ENCODE measurements around the gene PCID2. TPM values are rescaled to one million over a fixed set of nuclear protein-coding genes. Genes with fewer than 3 reads are reported as not detected.

Gene PCID2
- total and polyA plus RNA-seq, 2 of the 13 experiments (the other 11 are each of a cell fraction or from before 2014, with no cell fraction given) = 65.0 to 111 TPM

DNA sequence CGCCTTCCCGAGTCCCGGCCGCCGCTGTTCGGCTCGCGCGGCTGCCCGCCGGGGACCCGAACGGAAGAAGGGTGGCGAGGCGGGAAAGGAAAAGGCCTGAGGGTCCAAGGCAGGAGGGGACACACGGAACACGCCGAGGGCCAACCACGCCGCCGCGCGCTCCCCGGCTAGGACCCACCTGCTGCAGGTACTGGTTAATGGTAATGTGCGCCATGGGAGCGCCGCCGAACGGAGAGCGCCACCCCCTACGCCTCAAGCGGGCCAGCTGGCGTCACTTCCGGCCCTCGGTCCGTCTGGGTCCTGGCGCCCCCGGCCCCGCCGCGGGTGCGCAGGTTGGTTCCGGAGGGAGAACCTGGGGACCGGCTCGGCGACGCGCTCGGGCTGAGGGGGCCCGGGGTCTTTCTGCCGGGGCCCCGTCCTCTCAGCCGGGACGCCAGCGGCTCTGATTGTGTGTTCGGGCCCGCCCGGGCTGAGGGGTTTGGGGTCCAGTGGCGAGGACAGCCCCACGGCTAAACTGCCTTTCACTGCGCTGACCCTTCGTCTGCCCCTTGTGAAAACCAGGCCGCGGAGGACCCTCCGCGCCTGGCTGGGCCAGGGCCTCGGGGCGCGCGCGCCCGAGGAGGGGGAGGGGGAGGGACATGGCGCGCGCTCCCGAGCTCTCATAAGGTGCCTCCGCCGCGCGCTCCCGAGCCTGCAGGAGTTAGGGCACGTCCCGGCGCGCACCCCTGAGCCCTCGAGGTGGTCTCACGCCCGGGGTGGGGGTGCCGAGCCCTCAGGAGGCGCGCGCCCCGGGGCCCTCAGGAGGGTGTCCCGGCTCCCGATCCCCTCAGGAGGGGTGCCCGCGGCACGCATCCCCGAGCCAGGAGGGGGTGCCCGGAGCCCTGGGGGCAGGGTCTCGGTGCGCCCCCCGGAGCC, at the start of gene PCID2 (continued):
- peak; percentile 52; the same call in 1 of the 2 replicates for TF ChIP-seq ZBTB44 (CRISPR knock-in tag; IDR thresholded peaks at IDR 0.05)
- TF ChIP-seq E2F2 (CRISPR knock-in tag; IDR thresholded peaks at IDR 0.05; ENCODE audit: borderline replicate concordance) = peak; percentile 80; the same call in 1 of the 2 replicates
- peak; percentile 97 for TF ChIP-seq ZNF501 (CRISPR knock-in tag; IDR thresholded peaks at IDR 0.05)
- no peak for TF ChIP-seq ZNF644 (CRISPR knock-in tag; IDR thresholded peaks at IDR 0.05; ENCODE audit: low read depth)
- TF ChIP-seq GFI1 (CRISPR knock-in tag; IDR thresholded peaks at IDR 0.05; ENCODE audit: borderline replicate concordance) = peak; percentile 82
- no peak for TF ChIP-seq SIX4 (CRISPR knock-in tag; IDR thresholded peaks at IDR 0.05)
- peak; percentile 67; the same call in 1 of the 2 replicates for TF ChIP-seq ZBTB34 (CRISPR knock-in tag; IDR thresholded peaks at IDR 0.05)
- TF ChIP-seq PTBP1 (IDR thresholded peaks at IDR 0.05; ENCODE audit: low read depth, low read length, poor library complexity, severe bottlenecking) = peak; percentile 86
- TF ChIP-seq SIN3A (IDR thresholded peaks at IDR 0.05; ENCODE audit: borderline replicate concordance, low read depth, low read length) = 0 out of 2 replicates have a peak, but pooled peaks have one; percentile 70
- peak; percentile 65; the same call in 1 of the 2 replicates for TF ChIP-seq STAT5B (CRISPR knock-in tag; IDR thresholded peaks at IDR 0.05)
- no peak for TF ChIP-seq NR3C1 (CRISPR knock-in tag; IDR thresholded peaks at IDR 0.05)
- peak; percentile 98 for TF ChIP-seq KDM2A (CRISPR knock-in tag; IDR thresholded peaks at IDR 0.05; ENCODE audit: borderline replicate concordance, low read depth)
- no peak for TF ChIP-seq ZBTB21 (CRISPR knock-in tag; IDR thresholded peaks at IDR 0.05)
- no peak for TF ChIP-seq MBD4 (IDR thresholded peaks at IDR 0.05; ENCODE audit: borderline replicate concordance, low read length)
- no peak; the same call in 1 of the 2 replicates for TF ChIP-seq ZZZ3 (CRISPR knock-in tag; IDR thresholded peaks at IDR 0.05; ENCODE audit: borderline replicate concordance)
- no peak for TF ChIP-seq CCAR2 (optimal IDR thresholded peaks at IDR 0.05; ENCODE audit: low read depth, low read length)
- peak; percentile 96 for TF ChIP-seq ZNF205 (CRISPR knock-in tag; IDR thresholded peaks at IDR 0.05)
- TF ChIP-seq KLF12 (CRISPR knock-in tag; IDR thresholded peaks at IDR 0.05; ENCODE audit: borderline replicate concordance) = peak; percentile 82
- peak; percentile 84 for TF ChIP-seq BRD4 (CRISPR knock-in tag; IDR thresholded peaks at IDR 0.05)
- 0 out of 2 replicates have a peak, but pooled peaks have one; percentile 71 for TF ChIP-seq MEF2D (CRISPR knock-in tag; IDR thresholded peaks at IDR 0.05)
- TF ChIP-seq PATZ1 (CRISPR knock-in tag; IDR thresholded peaks at IDR 0.05) = peak; percentile 86
- peak; percentile 86 for TF ChIP-seq NFKBIZ (CRISPR knock-in tag; IDR thresholded peaks at IDR 0.05)
- peak; percentile 99 for TF ChIP-seq TOPORS (CRISPR knock-in tag; IDR thresholded peaks at IDR 0.05)
- TF ChIP-seq RFXAP (CRISPR knock-in tag; IDR thresholded peaks at IDR 0.05; ENCODE audit: borderline replicate concordance) = peak; percentile 67; the same call in 1 of the 2 replicates

Measured in HepG2 (cell line).